HepG2 (cell line): Measurements from ENCODE around the gene ESPNL. TPM values are rescaled to one million over a fixed set of nuclear protein-coding genes. Genes with fewer than 3 reads are reported as not detected.

ENCODE experiments used
- AGO1 ChIP-seq: fragments of 200-400 bp; formaldehyde crosslinking; IDR thresholded peaks from 2 replicates; pipeline ENCODE4 v1.6.1; 2017; ENCODE audit warnings: mild to moderate bottlenecking, low read depth, low read length, moderate library complexity; ENCODE audit not compliant: poor library complexity, severe bottlenecking
- BATF2 ChIP-seq: sonication (generic); formaldehyde crosslinking; IDR thresholded peaks from 2 replicates; pipeline ENCODE4 v1.8.0; 2022; ENCODE audit warnings: mild to moderate bottlenecking, missing genetic modification reagents, moderate library complexity
- DMTF1 ChIP-seq: sonication (generic); formaldehyde crosslinking; IDR thresholded peaks from 2 replicates; pipeline ENCODE4 v1.4.0; 2020; ENCODE audit warnings: mild to moderate bottlenecking, missing genetic modification reagents
- HCFC1 ChIP-seq: fragments of 150-350 bp; IDR thresholded peaks from 2 replicates; pipeline ENCODE4 v1.6.1; 2014; ENCODE audit warnings: low read depth, low read length
- HNRNPLL ChIP-seq: fragments of 200-400 bp; formaldehyde crosslinking; IDR thresholded peaks from 2 replicates; pipeline ENCODE4 v1.6.1; 2017; ENCODE audit warnings: mild to moderate bottlenecking, low read depth, low read length; ENCODE audit not compliant: poor library complexity, severe bottlenecking
- NFE2L1 ChIP-seq: sonication (generic); formaldehyde crosslinking; IDR thresholded peaks from 2 replicates; pipeline ENCODE4 v1.4.0; 2020; ENCODE audit warnings: missing genetic modification reagents, mild to moderate bottlenecking, borderline replicate concordance
- ZBTB1 ChIP-seq: sonication (generic); formaldehyde crosslinking; IDR thresholded peaks from 2 replicates; pipeline ENCODE4 v1.4.0; 2020; ENCODE audit warnings: missing genetic modification reagents, borderline replicate concordance
- ZBTB10 ChIP-seq: sonication (generic); formaldehyde crosslinking; IDR thresholded peaks from 2 replicates; pipeline ENCODE4 v1.4.0; 2020; ENCODE audit warnings: missing genetic modification reagents, borderline replicate concordance
- ZNF260 ChIP-seq: sonication (generic); formaldehyde crosslinking; IDR thresholded peaks from 2 replicates; pipeline ENCODE4 v1.4.0; 2020; ENCODE audit warnings: missing genetic modification reagents, low read depth, mild to moderate bottlenecking, borderline replicate concordance
- ZNF280D ChIP-seq: sonication (generic); formaldehyde crosslinking; IDR thresholded peaks from 2 replicates; pipeline ENCODE4 v1.5.1; 2020; ENCODE audit warnings: mild to moderate bottlenecking, missing genetic modification reagents
- ZNF292 ChIP-seq: sonication (generic); formaldehyde crosslinking; IDR thresholded peaks from 2 replicates; pipeline ENCODE4 v1.8.1; 2022; ENCODE audit warnings: mild to moderate bottlenecking, low read depth, missing genetic modification reagents, borderline replicate concordance
- polyA plus RNA-seq, 8 experiments: library from polyadenylated mRNA; depleted of rRNA in 3 of 8; stranded (reverse) in 7 of 8; unstranded in 1 of 8; fragments of >200 nt; fragmentation: Illumina TruSeq in 4 of 8; extraction: Trizol in 4 of 8; gene quantifications; 2 replicates each; pipeline versions ENCODE4 v1.2.1 to v1.2.3, GENCODE V29; 2011 to 2016; ENCODE audit warnings: low read depth in 4 of 8, missing spikeins in 1 of 8, mixed read lengths in 1 of 8; ENCODE audit not compliant: insufficient read depth in 1 of 8
- total RNA-seq, 5 experiments: library from RNA; depleted of rRNA; stranded (reverse); fragments of >200 nt; fragmentation: Illumina TruSeq; extraction: Trizol; gene quantifications; 2 replicates each; pipeline ENCODE4 v1.2.3, GENCODE V29; 2016; ENCODE audit warnings: low read depth in 1 of 5
- TF ChIP-seq, protein P1 (sequence below): IDR thresholded peaks from 2 replicates; pipeline ENCODE4 v1.6.1; 2012; ENCODE audit warnings: low read length, improper control_type of control experiment
- TF ChIP-seq, protein P2 (sequence below): sonication (generic); formaldehyde crosslinking; IDR thresholded peaks from 2 replicates; pipeline ENCODE4 v1.8.0; 2022; ENCODE audit warnings: missing genetic modification reagents, mild to moderate bottlenecking, borderline replicate concordance

ESPNL gene
- total and polyA plus RNA-seq, 2 of the 13 experiments (the other 11 are each of a cell fraction or from before 2014, with no cell fraction given) = 0.45 to 0.80 TPM

- TF ChIP-seq ZNF260 (CRISPR knock-in tag) (no peak), HCFC1 (no peak), BATF2 (no peak), NFE2L1 (CRISPR knock-in tag) (no peak), ZBTB1 (CRISPR knock-in tag) (no peak), HNRNPLL (no peak), AGO1 (peak; percentile 19), ZNF280D (CRISPR knock-in tag) (no peak), ZBTB10 (CRISPR knock-in tag) (no peak), ZNF292 (CRISPR knock-in tag) (no peak; the same call in 1 of the 2 replicates), DMTF1 (no peak)
- TF ChIP-seq, protein P1, sequence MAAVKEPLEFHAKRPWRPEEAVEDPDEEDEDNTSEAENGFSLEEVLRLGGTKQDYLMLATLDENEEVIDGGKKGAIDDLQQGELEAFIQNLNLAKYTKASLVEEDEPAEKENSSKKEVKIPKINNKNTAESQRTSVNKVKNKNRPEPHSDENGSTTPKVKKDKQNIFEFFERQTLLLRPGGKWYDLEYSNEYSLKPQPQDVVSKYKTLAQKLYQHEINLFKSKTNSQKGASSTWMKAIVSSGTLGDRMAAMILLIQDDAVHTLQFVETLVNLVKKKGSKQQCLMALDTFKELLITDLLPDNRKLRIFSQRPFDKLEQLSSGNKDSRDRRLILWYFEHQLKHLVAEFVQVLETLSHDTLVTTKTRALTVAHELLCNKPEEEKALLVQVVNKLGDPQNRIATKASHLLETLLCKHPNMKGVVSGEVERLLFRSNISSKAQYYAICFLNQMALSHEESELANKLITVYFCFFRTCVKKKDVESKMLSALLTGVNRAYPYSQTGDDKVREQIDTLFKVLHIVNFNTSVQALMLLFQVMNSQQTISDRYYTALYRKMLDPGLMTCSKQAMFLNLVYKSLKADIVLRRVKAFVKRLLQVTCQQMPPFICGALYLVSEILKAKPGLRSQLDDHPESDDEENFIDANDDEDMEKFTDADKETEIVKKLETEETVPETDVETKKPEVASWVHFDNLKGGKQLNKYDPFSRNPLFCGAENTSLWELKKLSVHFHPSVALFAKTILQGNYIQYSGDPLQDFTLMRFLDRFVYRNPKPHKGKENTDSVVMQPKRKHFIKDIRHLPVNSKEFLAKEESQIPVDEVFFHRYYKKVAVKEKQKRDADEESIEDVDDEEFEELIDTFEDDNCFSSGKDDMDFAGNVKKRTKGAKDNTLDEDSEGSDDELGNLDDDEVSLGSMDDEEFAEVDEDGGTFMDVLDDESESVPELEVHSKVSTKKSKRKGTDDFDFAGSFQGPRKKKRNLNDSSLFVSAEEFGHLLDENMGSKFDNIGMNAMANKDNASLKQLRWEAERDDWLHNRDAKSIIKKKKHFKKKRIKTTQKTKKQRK = no peak
- TF ChIP-seq, protein P2, sequence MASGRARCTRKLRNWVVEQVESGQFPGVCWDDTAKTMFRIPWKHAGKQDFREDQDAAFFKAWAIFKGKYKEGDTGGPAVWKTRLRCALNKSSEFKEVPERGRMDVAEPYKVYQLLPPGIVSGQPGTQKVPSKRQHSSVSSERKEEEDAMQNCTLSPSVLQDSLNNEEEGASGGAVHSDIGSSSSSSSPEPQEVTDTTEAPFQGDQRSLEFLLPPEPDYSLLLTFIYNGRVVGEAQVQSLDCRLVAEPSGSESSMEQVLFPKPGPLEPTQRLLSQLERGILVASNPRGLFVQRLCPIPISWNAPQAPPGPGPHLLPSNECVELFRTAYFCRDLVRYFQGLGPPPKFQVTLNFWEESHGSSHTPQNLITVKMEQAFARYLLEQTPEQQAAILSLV = no peak
Measured at GRCh38 chr2:238106698-238107524, 6.8 kb downstream of the ESPNL start (continued).
